Common myeloid progenitor, CD34-positive (primary cell): ENCODE data around the gene NHERF1.
A peak's percentile ranks its signal among the peaks of the same experiment; 100 is the strongest.

Experiments
- CTCF ChIA-PET: fragments of 350-600 bp; sonication (Branson Sonifier 250); formaldehyde crosslinking; loops from one replicate; lab custom pipeline; 2021; ENCODE audit warnings: antibody characterized with exemption; lab: Charles Lee
- POLR2A ChIA-PET: fragments of 350-600 bp; sonication (Branson Sonifier 250); formaldehyde crosslinking; loops from one replicate; lab custom pipeline; 2021; ENCODE audit warnings: antibody characterized with exemption; lab: Charles Lee
- DNase-seq, 3 donors: peaks; one replicate each; pipeline versions ENCODE4 v3.0.0 to v3.0.0-alpha.2; 2013
- H3K27ac ChIP-seq, 2 experiments: 1 replicate in 1 of 2; 2 replicates in 1 of 2; pipeline ENCODE4 v1.7.0; 2013; ENCODE audit warnings: inconsistent platforms in 2 of 2, low read length in 2 of 2, mild to moderate bottlenecking in 2 of 2, low read depth in 1 of 2, moderate library complexity in 1 of 2; ENCODE audit not compliant: severe bottlenecking in 2 of 2, insufficient read depth in 1 of 2, poor library complexity in 1 of 2
- H3K27me3 ChIP-seq, 5 experiments: replicated peaks in 2 of 5; 1 replicate in 3 of 5; 2 replicates in 2 of 5; pipeline versions ENCODE4 v1.6.1 to v1.7.0; 2013; ENCODE audit warnings: low read length in 4 of 5, mild to moderate bottlenecking in 2 of 5, moderate library complexity in 2 of 5, inconsistent platforms in 1 of 5; ENCODE audit not compliant: insufficient read depth in 5 of 5, control insufficient read depth in 4 of 5
- H3K36me3 ChIP-seq, 4 experiments: 1 replicate in 2 of 4; 2 replicates in 2 of 4; pipeline versions ENCODE4 v1.6.1 to v1.7.0; 2013; ENCODE audit warnings: low read length in 3 of 4, control low read depth in 1 of 4, mild to moderate bottlenecking in 1 of 4; ENCODE audit not compliant: control insufficient read depth in 4 of 4, insufficient read depth in 4 of 4
- H3K4me1 ChIP-seq, 4 experiments: 1 replicate in 3 of 4; 2 replicates in 1 of 4; pipeline versions ENCODE4 v1.6.1 to v1.7.1; 2013; ENCODE audit warnings: low read length in 3 of 4, mild to moderate bottlenecking in 3 of 4, control low read depth in 1 of 4, inconsistent platforms in 1 of 4, moderate library complexity in 1 of 4; ENCODE audit not compliant: control insufficient read depth in 4 of 4, insufficient read depth in 4 of 4; ENCODE audit errors: control extremely low read depth in 1 of 4
- H3K4me3 ChIP-seq, 7 experiments: 1 replicate in 4 of 7; 2 replicates in 3 of 7; pipeline versions ENCODE4 v1.5.1 to v1.7.0; 2013; ENCODE audit warnings: mild to moderate bottlenecking in 7 of 7, low read length in 6 of 7, moderate library complexity in 6 of 7, inconsistent platforms in 2 of 7, low read depth in 2 of 7, control low read depth in 1 of 7; ENCODE audit not compliant: insufficient read depth in 4 of 7, control insufficient read depth in 1 of 7; ENCODE audit errors: extremely low read depth in 1 of 7
- H3K9me3 ChIP-seq, 5 experiments: 1 replicate in 4 of 5; 2 replicates in 1 of 5; pipeline versions ENCODE4 v1.6.1 to v1.7.1; 2013; ENCODE audit warnings: low read length in 4 of 5, mild to moderate bottlenecking in 2 of 5, inconsistent platforms in 1 of 5, low read depth in 1 of 5, moderate library complexity in 1 of 5; ENCODE audit not compliant: control insufficient read depth in 4 of 5, insufficient read depth in 2 of 5; ENCODE audit errors: control extremely low read depth in 1 of 5
- WGBS: methylation state at CpG from one replicate; pipeline ENCODE4 v1.1.5; 2013; ENCODE audit not compliant: insufficient coverage; 5-methylcytosine and 5-hydroxymethylcytosine counted together

NHERF1 gene

GRCh38 chr17:74795327-74796020, 47.0 kb downstream of the NHERF1 start:
- peaks cover 0 to 21% (median 11%) of the 10 kb centered on the region in 4 experiments for H3K4me1 ChIP-seq
- no peak for DNase-seq
- no peaks in the 10 kb centered on the region for H3K27me3 ChIP-seq
- ChIA-PET CTCF (interaction anchor here (11.2 kb wide), 1 partner anchor 68 kb away, joined by 158 read pairs; no protein-coding TSS in a partner anchor), POLR2A (interaction anchor here (0.6 kb wide), 1 partner anchor 131 kb away, joined by 3 read pairs; no protein-coding TSS in a partner anchor)
- H3K4me3 ChIP-seq: no peak overlapping the region
- H3K36me3 ChIP-seq: peaks cover 0 to 79% (median 50%) of the 10 kb centered on the region in 4 experiments
- no peak overlapping the region for H3K27ac ChIP-seq
- H3K9me3 ChIP-seq: no peaks in the 10 kb centered on the region
- 97% methylated on average over 18 of the region's 18 CpGs for WGBS

- peaks cover 0 to 81% (median 53%) of the 10 kb centered on the region in 4 experiments for H3K36me3 ChIP-seq
- CTCF ChIA-PET: interaction anchor here (11.2 kb wide), 1 partner anchor 67 kb away, joined by 158 read pairs; no protein-coding TSS in a partner anchor
- H3K27ac ChIP-seq: no peak overlapping the region
These were observed 47.8 kb downstream of the NHERF1 start for GRCh38 chr17:74796211-74796610.

GRCh38 chr17:74796866-74797265, 48.4 kb downstream of the NHERF1 start:
- POLR2A ChIA-PET: no interaction called here
- Histone ChIP-seq H3K4me1 (peaks cover 0 to 10% (median 2%) of the 10 kb centered on the region in 4 experiments), H3K36me3 (peaks cover 0 to 87% (median 56%) of the 10 kb centered on the region in 4 experiments), H3K27ac (no peak overlapping the region), H3K9me3 (no peaks in the 10 kb centered on the region), H3K4me3 (peak overlapping the region in 1 of 7 experiments; percentile 33), H3K27me3 (no peaks in the 10 kb centered on the region)
- no peak for DNase-seq
- CTCF ChIA-PET: interaction anchor here (11.2 kb wide), 1 partner anchor 67 kb away, joined by 158 read pairs; no protein-coding TSS in a partner anchor
- WGBS: 90% methylated on average over 2 of the region's 6 CpGs

More at GRCh38 chr17:74796211-74796610, 47.8 kb downstream of the NHERF1 start:
- no peaks in the 10 kb centered on the region for H3K27me3 ChIP-seq
- WGBS: 100% methylated on average over 4 of the region's 4 CpGs
- no peak overlapping the region for H3K4me3 ChIP-seq
- H3K4me1 ChIP-seq: peaks cover 0 to 13% (median 4%) of the 10 kb centered on the region in 4 experiments
- DNase-seq: no peak
- POLR2A ChIA-PET: no interaction called here
- H3K9me3 ChIP-seq: no peaks in the 10 kb centered on the region

GRCh38 chr17:74797824-74798223, 49.4 kb downstream of the NHERF1 start:
- Histone ChIP-seq H3K36me3 (peaks cover 0 to 85% (median 56%) of the 10 kb centered on the region in 4 experiments), H3K4me3 (no peak overlapping the region), H3K27ac (no peak overlapping the region), H3K9me3 (no peaks in the 10 kb centered on the region), H3K4me1 (peaks cover 0 to 10% (median 2%) of the 10 kb centered on the region in 4 experiments), H3K27me3 (no peaks in the 10 kb centered on the region)
- POLR2A ChIA-PET: no interaction called here
- 100% methylated on average over 4 of the region's 4 CpGs for WGBS
- CTCF ChIA-PET: interaction anchor here (0.5 to 11.2 kb wide), 2 partner anchors 8 to 66 kb away, joined by 3 to 158 read pairs; no protein-coding TSS in a partner anchor
- no peak for DNase-seq

GRCh38 chr17:74798239-74798707, 49.8 kb downstream of the NHERF1 start:
- Histone ChIP-seq H3K27me3 (no peaks in the 10 kb centered on the region), H3K36me3 (peaks cover 0 to 81% (median 54%) of the 10 kb centered on the region in 4 experiments), H3K9me3 (no peaks in the 10 kb centered on the region), H3K27ac (no peak overlapping the region), H3K4me3 (no peak overlapping the region), H3K4me1 (peaks cover 0 to 10% (median 2%) of the 10 kb centered on the region in 4 experiments)
- POLR2A ChIA-PET: no interaction called here
- DNase-seq: no peak
- CTCF ChIA-PET: interaction anchor here (11.2 kb wide), 1 partner anchor 65 kb away, joined by 158 read pairs; no protein-coding TSS in a partner anchor
- WGBS: 94% methylated on average over 7 of the region's 8 CpGs

- Histone ChIP-seq H3K36me3 (peaks cover 0 to 80% (median 52%) of the 10 kb centered on the region in 4 experiments), H3K9me3 (no peaks in the 10 kb centered on the region), H3K4me1 (peaks cover 0 to 10% (median 2%) of the 10 kb centered on the region in 4 experiments), H3K27ac (no peak overlapping the region), H3K27me3 (no peaks in the 10 kb centered on the region), H3K4me3 (no peak overlapping the region)
- POLR2A ChIA-PET: interaction anchor here (0.6 kb wide), 1 partner anchor 159 kb away, joined by 3 read pairs; no protein-coding TSS in a partner anchor
- WGBS: over 99% methylated on average over 13 of the region's 14 CpGs
- DNase-seq: no peak
- CTCF ChIA-PET: no interaction called here
These were observed 50.7 kb downstream of the NHERF1 start for GRCh38 chr17:74799097-74799496.
